GM18868 (cell line): ENCODE measurements around the gene FBXL17.

Experiments
- ATAC-seq: cut with Tn5 transposase; IDR thresholded peaks from one replicate; pipeline ENCODE4 v1.9.1; 2021; ENCODE audit warnings: mild to moderate bottlenecking, moderate library complexity; ENCODE audit not compliant: unreplicated experiment

FBXL17 gene

GRCh38 chr5:107926121-107926520 is 455.8 kb downstream of the FBXL17 start:
- ATAC-seq = no peak

GRCh38 chr5:107925200-107925599 is 456.7 kb downstream of the FBXL17 start:
- no peak for ATAC-seq

GRCh38 chr5:107919969-107920368 is 461.9 kb downstream of the FBXL17 start:
- peak; percentile 77 for ATAC-seq

GRCh38 chr5:107919361-107919760 is 462.5 kb downstream of the FBXL17 start:
- no peak for ATAC-seq

GRCh38 chr5:107917983-107918382 is 463.9 kb downstream of the FBXL17 start:
- no peak for ATAC-seq

- no peak for ATAC-seq
Measured at GRCh38 chr5:107916731-107917725, 464.9 kb downstream of the FBXL17 start.

GRCh38 chr5:107915176-107915812 is 466.6 kb downstream of the FBXL17 start:
- ATAC-seq = no peak

- ATAC-seq = no peak
Measured at GRCh38 chr5:107913494-107913893, 468.4 kb downstream of the FBXL17 start.

- ATAC-seq = no peak
Measured at GRCh38 chr5:107900721-107901120, 481.2 kb downstream of the FBXL17 start.

- no peak for ATAC-seq
Measured at GRCh38 chr5:107894361-107894760, 487.5 kb downstream of the FBXL17 start.

- ATAC-seq = no peak
Measured at GRCh38 chr5:107893642-107894041, 488.3 kb downstream of the FBXL17 start.

- no peak for ATAC-seq
Measured at GRCh38 chr5:107889387-107889786, 492.5 kb downstream of the FBXL17 start.

- ATAC-seq = no peak
Measured at GRCh38 chr5:107888541-107888940, 493.4 kb downstream of the FBXL17 start.

GRCh38 chr5:107887166-107887943 is 494.5 kb downstream of the FBXL17 start:
- ATAC-seq = no peak

- no peak for ATAC-seq
Measured at GRCh38 chr5:107885601-107886000, 496.3 kb downstream of the FBXL17 start.

- ATAC-seq = no peak
Measured at GRCh38 chr5:107884871-107885270, 497.0 kb downstream of the FBXL17 start.

GRCh38 chr5:107878661-107879060 is 503.2 kb downstream of the FBXL17 start:
- ATAC-seq = no peak

- no peak for ATAC-seq
Measured at GRCh38 chr5:107876906-107877305, 505.0 kb downstream of the FBXL17 start.

GRCh38 chr5:107876261-107876660 is 505.6 kb downstream of the FBXL17 start:
- no peak for ATAC-seq

GRCh38 chr5:107875833-107876232 is 506.1 kb downstream of the FBXL17 start:
- ATAC-seq = no peak

GRCh38 chr5:107874795-107875194 is 507.1 kb downstream of the FBXL17 start:
- peak; percentile 50 for ATAC-seq
